HG03460 (cell line): ENCODE data around the gene PPP1R10.

ENCODE experiments used
- ATAC-seq: cut with Tn5 transposase; IDR thresholded peaks from one replicate; pipeline ENCODE4 v1.9.1; 2021; ENCODE audit not compliant: unreplicated experiment

The PPP1R10 gene

GRCh38 chr6:30625511-30625910 is 8.5 kb upstream of the PPP1R10 start:
- ATAC-seq, result no peak

- ATAC-seq, result no peak
These were observed 2.5 kb upstream of the PPP1R10 start for GRCh38 chr6:30619561-30619960.

GRCh38 chr6:30618270-30618797 is 1.3 kb upstream of the PPP1R10 start:
- ATAC-seq, result no peak

DNA sequence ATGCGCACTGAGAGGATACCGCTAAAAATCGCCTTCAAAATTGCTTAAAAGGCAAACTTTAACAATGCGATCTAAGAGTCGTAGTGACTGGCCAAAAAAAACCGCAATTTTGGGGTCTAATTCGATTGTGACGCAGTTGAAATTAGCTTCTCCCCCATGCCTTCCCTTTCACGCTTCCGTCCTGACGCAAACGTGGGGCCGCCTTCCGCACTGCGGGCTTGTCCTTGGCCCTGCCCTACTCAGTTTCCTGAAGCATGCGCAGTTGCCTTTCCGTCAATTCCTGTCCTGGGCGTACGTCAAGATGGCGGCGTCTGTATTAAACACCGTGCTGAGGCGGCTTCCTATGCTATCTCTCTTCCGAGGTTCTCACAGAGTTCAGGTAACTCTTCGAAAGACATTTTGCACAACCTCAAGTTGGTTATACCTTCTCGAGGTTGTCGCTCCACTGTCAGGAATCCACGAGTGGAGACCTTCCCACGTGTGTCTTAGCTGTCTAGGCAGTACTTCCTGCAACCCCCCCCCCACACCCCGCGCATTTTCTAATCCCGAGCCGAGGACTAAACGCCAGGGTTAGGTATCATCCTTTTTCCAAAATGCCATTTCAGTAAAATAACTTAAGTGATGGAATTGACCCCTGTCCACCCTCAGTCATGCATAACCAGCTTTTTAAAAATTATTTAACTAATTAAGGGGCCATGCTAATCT is 674 bp upstream of the PPP1R10 start, which contains the start of gene MRPS18B:
MRPS18B (plus strand) TSS at position 276 of the 705 bp plus-strand sequence; CDS start at position 302, 26 bp downstream.
- peak; percentile 67 for ATAC-seq

GRCh38 chr6:30615958-30616810 is 859 bp downstream of the PPP1R10 start:
- ATAC-seq, result no peak

DNA sequence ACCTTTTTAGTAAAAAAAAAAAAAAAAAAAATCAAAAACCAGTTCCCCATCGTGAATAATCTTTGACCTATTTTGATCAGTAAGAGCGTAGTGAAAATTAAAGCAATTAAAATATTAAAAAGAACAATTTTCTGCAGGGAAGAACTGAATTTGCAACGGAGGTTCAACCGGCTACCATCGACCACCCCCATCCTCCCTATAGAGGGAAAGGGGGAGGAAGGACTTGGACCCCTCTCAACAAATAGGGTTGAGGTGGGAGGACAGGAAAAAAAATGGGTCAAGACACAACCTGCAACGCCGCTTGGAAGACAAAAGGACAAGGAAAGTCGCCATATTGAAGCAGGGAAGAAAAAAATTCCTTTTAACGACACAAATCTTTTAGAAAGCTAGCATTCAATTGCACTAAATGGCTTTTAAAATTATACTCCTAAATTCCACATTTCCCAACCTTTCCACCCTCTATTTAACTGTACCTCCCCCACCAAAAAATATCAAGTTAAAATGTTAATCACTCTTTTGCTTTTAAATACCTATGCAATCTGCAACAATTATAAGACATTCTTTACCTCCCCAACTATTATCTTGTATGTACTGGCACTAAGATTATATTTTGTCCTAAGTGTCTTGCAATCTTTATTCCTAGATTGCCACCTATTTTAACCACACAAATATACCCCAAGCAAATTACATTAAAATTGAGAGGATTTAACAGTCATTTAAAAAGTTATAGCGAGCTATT is 1.7 kb downstream of the PPP1R10 start:
- ATAC-seq, result no peak

- ATAC-seq, result peak; percentile 44
These were observed 2.2 kb downstream of the PPP1R10 start for GRCh38 chr6:30614843-30615218.

DNA sequence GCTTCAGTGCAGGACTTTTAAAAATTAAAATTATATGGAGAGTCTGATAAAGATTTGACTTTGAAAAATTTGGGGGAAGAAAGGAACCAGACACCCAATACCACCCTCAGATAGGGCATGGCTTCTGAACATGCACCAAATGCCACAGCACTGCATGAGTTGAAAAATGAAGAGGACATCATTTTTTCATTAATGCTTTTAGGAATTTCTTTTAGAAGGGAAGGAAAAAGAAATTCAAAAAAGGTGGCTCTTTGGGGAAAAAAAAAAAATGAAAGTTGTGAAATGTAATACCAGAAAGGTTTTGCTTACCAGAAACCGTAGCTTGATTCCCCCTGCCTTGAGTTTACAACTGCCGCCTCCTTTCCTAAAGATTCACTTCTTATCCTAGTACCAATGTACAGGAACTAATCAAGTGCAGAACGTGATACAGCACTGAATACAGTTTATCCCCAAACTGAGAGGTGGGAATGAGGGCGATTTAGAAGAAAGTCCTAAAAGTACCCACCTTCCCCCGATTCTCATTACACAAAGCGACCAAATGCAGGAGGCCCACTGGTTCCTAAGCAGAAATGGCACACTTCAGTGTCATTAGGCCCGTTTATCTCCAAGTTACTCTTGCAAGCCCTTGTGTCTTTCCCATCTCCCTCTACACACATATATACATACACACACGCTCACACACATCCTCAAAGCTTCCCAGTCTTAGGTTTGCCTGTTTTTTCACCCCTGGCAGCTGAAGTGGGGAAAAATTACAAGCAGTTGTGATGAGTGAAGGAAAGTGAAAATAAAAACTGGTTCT is 2.8 kb downstream of the PPP1R10 start:
- ATAC-seq, result no peak

DNA sequence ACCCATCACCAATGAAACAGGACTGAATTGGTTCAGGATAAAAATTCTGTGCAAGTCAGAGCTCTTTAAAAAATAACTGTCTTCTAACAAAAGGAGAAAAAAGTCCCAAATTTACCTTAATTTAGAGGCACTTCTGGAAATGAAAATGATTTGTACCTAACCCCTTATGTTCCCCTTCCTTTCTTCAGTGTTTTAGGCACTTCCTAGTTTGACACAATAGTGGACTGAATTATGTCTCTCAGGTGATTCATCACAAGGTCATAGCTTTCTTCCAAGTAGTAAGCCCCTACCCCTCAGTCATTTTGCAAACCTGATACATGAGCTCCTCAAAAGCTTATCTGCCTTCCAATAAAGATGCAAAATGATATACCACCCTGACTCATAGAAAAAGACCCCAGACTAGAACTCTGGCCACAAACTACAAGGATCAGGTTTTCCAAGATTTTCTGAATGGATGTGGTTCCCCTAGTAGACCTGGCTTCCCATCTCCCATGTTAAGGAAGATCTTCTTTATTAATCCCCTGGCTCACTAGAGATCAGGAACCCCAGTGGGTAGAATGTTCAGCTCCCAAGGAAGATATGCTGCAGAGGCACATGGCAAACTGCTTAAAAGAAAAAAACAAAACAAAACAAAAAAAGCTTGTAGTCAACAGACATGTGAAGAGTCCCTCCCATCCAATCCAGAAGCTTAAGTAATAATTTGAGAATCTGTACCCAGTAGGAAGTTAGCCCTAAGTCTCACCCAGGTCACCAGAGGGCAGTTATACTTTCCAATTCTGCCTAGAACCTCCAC is 3.6 kb downstream of the PPP1R10 start:
- ATAC-seq, result no peak

GRCh38 chr6:30612687-30613248 is 4.3 kb downstream of the PPP1R10 start:
- ATAC-seq, result no peak

DNA sequence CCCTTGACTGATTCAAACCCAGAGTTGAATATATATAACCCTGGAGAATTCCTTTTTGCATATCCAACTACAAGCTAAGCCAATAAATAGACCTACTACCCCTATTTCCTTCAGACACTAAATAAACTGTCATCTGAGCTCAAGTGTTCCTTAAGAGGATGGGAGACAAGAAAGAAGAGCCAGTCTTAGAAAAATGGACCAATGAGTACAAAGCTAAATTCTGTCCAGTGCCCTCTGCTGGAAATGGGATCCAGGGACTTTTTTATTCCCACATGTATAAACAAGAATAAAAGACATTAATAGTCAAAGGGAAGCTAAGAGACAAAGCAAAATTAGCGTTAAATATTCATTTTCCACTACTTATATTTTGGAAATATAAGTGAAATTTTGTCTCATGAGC is 4.8 kb downstream of the PPP1R10 start:
- ATAC-seq, result no peak

- no peak for ATAC-seq
These were observed 5.2 kb downstream of the PPP1R10 start for GRCh38 chr6:30611856-30612194.

- ATAC-seq, result no peak
These were observed 5.7 kb downstream of the PPP1R10 start for GRCh38 chr6:30611150-30611855.

GRCh38 chr6:30610065-30610464 is 7.0 kb downstream of the PPP1R10 start:
- ATAC-seq, result no peak

- no peak for ATAC-seq
These were observed 13.1 kb downstream of the PPP1R10 start for GRCh38 chr6:30603961-30604360.

DNA sequence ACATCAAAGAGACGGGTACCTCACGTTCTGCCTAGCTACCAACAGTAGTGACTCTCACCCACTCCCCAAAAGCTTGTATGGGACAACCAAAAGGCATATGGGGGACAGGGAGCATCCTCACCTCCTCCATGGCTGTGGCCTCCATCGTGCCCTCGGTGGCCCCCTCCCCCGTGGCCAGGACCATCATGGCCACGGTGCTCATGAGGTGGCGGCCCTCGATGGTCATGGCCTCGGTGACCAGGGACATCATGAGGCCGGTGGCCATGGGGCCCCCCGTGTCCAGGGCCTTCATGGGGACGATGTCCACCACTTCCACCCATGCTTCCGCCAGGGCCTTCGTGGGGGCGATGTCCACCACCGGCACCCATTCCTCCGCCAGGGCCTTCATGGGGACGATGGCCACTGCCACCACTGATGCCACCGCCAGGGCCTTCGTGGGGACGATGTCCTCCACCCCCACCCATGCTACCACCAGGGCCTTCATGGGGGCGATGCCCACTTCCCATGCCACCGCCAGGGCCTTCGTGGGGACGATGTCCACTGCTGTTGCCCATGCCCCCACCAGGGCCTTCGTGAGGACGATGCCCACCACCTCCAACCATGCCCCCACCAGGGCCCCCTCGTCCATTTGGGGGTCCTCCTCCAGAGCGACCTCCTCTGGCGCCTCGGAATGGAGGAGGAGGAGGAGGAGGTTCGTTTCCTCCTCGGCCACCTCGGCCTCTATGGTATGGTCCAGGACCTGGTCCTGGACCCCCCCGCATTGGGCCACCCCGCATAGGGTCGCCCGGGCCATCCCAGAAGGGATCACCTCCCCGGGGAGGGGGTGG is 15.0 kb downstream of the PPP1R10 start:
- ATAC-seq, result no peak

DNA sequence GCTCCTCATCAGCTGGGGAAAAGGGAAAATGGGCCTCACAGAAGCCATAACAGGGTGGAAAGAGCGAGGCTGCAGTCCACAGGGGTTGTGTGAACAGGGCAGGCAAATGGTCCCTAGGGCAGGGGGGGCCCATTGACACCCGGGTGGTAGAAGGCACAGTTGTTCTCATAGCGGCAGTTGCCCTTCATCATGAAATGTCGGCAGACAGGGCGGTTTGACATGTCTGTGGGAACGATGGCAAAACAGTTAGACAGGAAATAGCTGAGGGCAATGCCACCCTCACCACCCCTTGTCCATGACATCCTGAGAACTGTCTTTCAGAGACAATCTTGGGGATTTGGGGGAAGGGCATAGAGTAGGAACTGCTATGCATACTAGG is 15.6 kb downstream of the PPP1R10 start:
- ATAC-seq, result no peak

- no peak for ATAC-seq
These were observed 16.5 kb downstream of the PPP1R10 start for GRCh38 chr6:30600451-30600961.
